ENCODE results near the gene ERAL1. TPM values are rescaled to one million over a fixed set of nuclear protein-coding genes. Genes with fewer than 3 reads are reported as not detected.

Gene ERAL1
- total and polyA plus RNA-seq, 2 donors = 19.7 to 30.3 TPM

GRCh38 chr17:28907709-28908475, 53.1 kb downstream of the ERAL1 start:
- H3K27ac ChIP-seq (ENCODE audit: low read depth in 1 of 2, low read length in 1 of 2) = no peak overlapping the region
- H3K4me3 ChIP-seq (ENCODE audit: low read length in 2 of 2) = no peak overlapping the region
- no peaks in the 10 kb centered on the region for H3K9me3 ChIP-seq (ENCODE audit: control insufficient read depth in 2 of 2, insufficient read depth in 1 of 2, low read length in 1 of 2)
- DNase-seq (ENCODE audit: low read depth in 6 of 9, low spot score in 9 of 9) = no peak
- H3K27me3 ChIP-seq (ENCODE audit: control insufficient read depth in 2 of 2, insufficient read depth in 1 of 2, low read length in 1 of 2) = no peaks in the 10 kb centered on the region
- H3K36me3 ChIP-seq (ENCODE audit: control insufficient read depth in 2 of 2, insufficient read depth in 2 of 2, low read length in 1 of 2) = peaks cover 70 to 81% of the 10 kb centered on the region in 2 donors
- WGBS = 95% methylated on average over 3 of the region's 3 CpGs
- peaks cover 0 to 4% of the 10 kb centered on the region in 2 donors for H3K4me1 ChIP-seq (ENCODE audit: control insufficient read depth in 2 of 2, insufficient read depth in 2 of 2, low read length in 2 of 2)

GRCh38 chr17:28908640-28909167, 53.9 kb downstream of the ERAL1 start:
- Histone ChIP-seq H3K4me1 (ENCODE audit: control insufficient read depth in 2 of 2, insufficient read depth in 2 of 2, low read length in 2 of 2) (no peaks in the 10 kb centered on the region), H3K27ac (ENCODE audit: low read depth in 1 of 2, low read length in 1 of 2) (no peak overlapping the region)

GRCh38 chr17:28910534-28910933, 55.7 kb downstream of the ERAL1 start:
- 98% methylated on average over 1 of the region's 1 CpG for WGBS
- DNase-seq (ENCODE audit: low read depth in 6 of 9, low spot score in 9 of 9) = no peak
- Histone ChIP-seq H3K9me3 (ENCODE audit: control insufficient read depth in 2 of 2, insufficient read depth in 1 of 2, low read length in 1 of 2) (no peaks in the 10 kb centered on the region), H3K36me3 (ENCODE audit: control insufficient read depth in 2 of 2, insufficient read depth in 2 of 2, low read length in 1 of 2) (peaks cover 94 to 98% of the 10 kb centered on the region in 2 donors), H3K4me1 (ENCODE audit: control insufficient read depth in 2 of 2, insufficient read depth in 2 of 2, low read length in 2 of 2) (no peaks in the 10 kb centered on the region), H3K27ac (ENCODE audit: low read depth in 1 of 2, low read length in 1 of 2) (no peak overlapping the region), H3K27me3 (ENCODE audit: control insufficient read depth in 2 of 2, insufficient read depth in 1 of 2, low read length in 1 of 2) (no peaks in the 10 kb centered on the region), H3K4me3 (ENCODE audit: low read length in 2 of 2) (no peak overlapping the region)

More at GRCh38 chr17:28908640-28909167, 53.9 kb downstream of the ERAL1 start:
- H3K4me3 ChIP-seq (ENCODE audit: low read length in 2 of 2) = no peak overlapping the region
- no peak for DNase-seq (ENCODE audit: low read depth in 6 of 9, low spot score in 9 of 9)
- H3K9me3 ChIP-seq (ENCODE audit: control insufficient read depth in 2 of 2, insufficient read depth in 1 of 2, low read length in 1 of 2) = no peaks in the 10 kb centered on the region
- peaks cover 78 to 89% of the 10 kb centered on the region in 2 donors for H3K36me3 ChIP-seq (ENCODE audit: control insufficient read depth in 2 of 2, insufficient read depth in 2 of 2, low read length in 1 of 2)
- H3K27me3 ChIP-seq (ENCODE audit: control insufficient read depth in 2 of 2, insufficient read depth in 1 of 2, low read length in 1 of 2) = no peaks in the 10 kb centered on the region
- 97% methylated on average over 6 of the region's 6 CpGs for WGBS

Other genes starting within 250 kb of the ERAL1 start
- 2.6 TPM for gene RSKR, start 240.8 kb upstream of the ERAL1 start, total RNA-seq
- gene RSKR, start 240.8 kb upstream of the ERAL1 start, polyA plus RNA-seq = 6.4 TPM
- 49.8 TPM for gene BLTP2, start 209.9 kb upstream of the ERAL1 start, total RNA-seq
- gene BLTP2, start 209.9 kb upstream of the ERAL1 start, polyA plus RNA-seq = 18.6 TPM
- gene SDF2, start 193.1 kb upstream of the ERAL1 start, total RNA-seq = 47.2 TPM
- gene SDF2, start 193.1 kb upstream of the ERAL1 start, polyA plus RNA-seq = 40.8 TPM
- 21.2 TPM for gene SUPT6H, start 192.8 kb upstream of the ERAL1 start, total RNA-seq
- 27.0 TPM for gene SUPT6H, start 192.8 kb upstream of the ERAL1 start, polyA plus RNA-seq
- gene PROCA1, start 143.1 kb upstream of the ERAL1 start, total RNA-seq = 1.0 TPM
- 11.3 TPM for gene PROCA1, start 143.1 kb upstream of the ERAL1 start, polyA plus RNA-seq
- gene RAB34, start 137.1 kb upstream of the ERAL1 start, total RNA-seq = 26.6 TPM
- gene RAB34, start 137.1 kb upstream of the ERAL1 start, polyA plus RNA-seq = 81.9 TPM
- gene RPL23A, start 135.0 kb upstream of the ERAL1 start, total RNA-seq = 1,968 TPM
- 1,777 TPM for gene RPL23A, start 135.0 kb upstream of the ERAL1 start, polyA plus RNA-seq
- gene TLCD1, start 128.8 kb upstream of the ERAL1 start, total RNA-seq = 7.7 TPM
- gene TLCD1, start 128.8 kb upstream of the ERAL1 start, polyA plus RNA-seq = 9.2 TPM
- gene NEK8, start 126.2 kb upstream of the ERAL1 start, total RNA-seq = 2.2 TPM
- gene NEK8, start 126.2 kb upstream of the ERAL1 start, polyA plus RNA-seq = 5.1 TPM
- gene TRAF4, start 111.0 kb upstream of the ERAL1 start, total RNA-seq = 21.2 TPM
- gene TRAF4, start 111.0 kb upstream of the ERAL1 start, polyA plus RNA-seq = 29.3 TPM
- gene FAM222B, start 12.2 kb upstream of the ERAL1 start, total RNA-seq = 2.5 TPM
- gene FAM222B, start 12.2 kb upstream of the ERAL1 start, polyA plus RNA-seq = 9.5 TPM
- 29.9 TPM for gene FLOT2, start 42.7 kb downstream of the ERAL1 start, total RNA-seq
- gene FLOT2, start 42.7 kb downstream of the ERAL1 start, polyA plus RNA-seq = 82.1 TPM
- 12.7 TPM for gene DHRS13, start 48.1 kb downstream of the ERAL1 start, total RNA-seq
- gene DHRS13, start 48.1 kb downstream of the ERAL1 start, polyA plus RNA-seq = 18.9 TPM
- gene PHF12, start 96.5 kb downstream of the ERAL1 start, total RNA-seq = 20.5 TPM
- 32.4 TPM for gene PHF12, start 96.5 kb downstream of the ERAL1 start, polyA plus RNA-seq
- 0.09 TPM for gene SEZ6, start 151.0 kb downstream of the ERAL1 start, total RNA-seq
- gene SEZ6, start 151.0 kb downstream of the ERAL1 start, polyA plus RNA-seq = 0.48 TPM
- 1.3 TPM for gene PIPOX, start 188.1 kb downstream of the ERAL1 start, total RNA-seq
- 0.96 TPM for gene PIPOX, start 188.1 kb downstream of the ERAL1 start, polyA plus RNA-seq

Data from thymus (tissue), 11 donors.